Mucosa of rectum (tissue), 2 donors: ENCODE data around the gene ORC3.
A peak's percentile ranks its signal among the peaks of the same experiment; 100 is the strongest.

Experiments
- H3K27ac ChIP-seq, 2 donors: one replicate each; pipeline ENCODE4 v1.7.0; 2013; ENCODE audit warnings: inconsistent platforms in 2 of 2, low read depth in 2 of 2, low read length in 2 of 2
- H3K27me3 ChIP-seq, 2 donors: one replicate each; pipeline ENCODE4 v1.7.0; 2013; ENCODE audit warnings: low read length in 2 of 2; ENCODE audit not compliant: control insufficient read depth in 2 of 2, insufficient read depth in 2 of 2
- H3K36me3 ChIP-seq, 2 donors: one replicate each; pipeline ENCODE4 v1.7.0; 2013; ENCODE audit warnings: low read length in 2 of 2; ENCODE audit not compliant: control insufficient read depth in 2 of 2, insufficient read depth in 2 of 2
- H3K4me1 ChIP-seq, 2 donors: one replicate each; pipeline ENCODE4 v1.7.0; 2013; ENCODE audit warnings: low read length in 2 of 2, mild to moderate bottlenecking in 1 of 2; ENCODE audit not compliant: control insufficient read depth in 2 of 2, insufficient read depth in 2 of 2
- H3K4me3 ChIP-seq, 2 donors: one replicate each; pipeline ENCODE4 v1.7.0; 2013; ENCODE audit warnings: low read length in 2 of 2
- H3K9ac ChIP-seq, 2 donors: one replicate each; pipeline ENCODE4 v1.7.0; 2013; ENCODE audit warnings: low read length in 2 of 2, low read depth in 1 of 2, mild to moderate bottlenecking in 1 of 2
- H3K9me3 ChIP-seq, 2 donors: one replicate each; pipeline ENCODE4 v1.7.0; 2013; ENCODE audit warnings: low read length in 2 of 2; ENCODE audit not compliant: control insufficient read depth in 2 of 2
- donor health status: healthy.
- donor health status: Normal muscosa, but diverticular disease.

The ORC3 gene

GRCh38 chr6:87589693-87590416, at the start of gene ORC3, which contains the start of gene RARS2:
ORC3 (plus strand) TSS chr6:87590135; CDS start chr6:87590169, 34 bp downstream.
RARS2 (minus strand) TSS chr6:87589987; CDS start chr6:87589957, 30 bp downstream.
- peak within 1 kb of the TSS; percentile 90 to 93 for H3K9ac ChIP-seq

GRCh38 chr6:87540539-87540938, 49.4 kb upstream of the ORC3 start:
- Histone ChIP-seq H3K36me3 (peaks cover 28 to 40% of the 10 kb centered on the region in 2 donors), H3K4me1 (no peaks in the 10 kb centered on the region), H3K9me3 (no peaks in the 10 kb centered on the region), H3K4me3 (no peak overlapping the region), H3K9ac (no peak overlapping the region), H3K27ac (no peak overlapping the region), H3K27me3 (no peaks in the 10 kb centered on the region)

More at GRCh38 chr6:87589693-87590416, at the start of gene ORC3, which contains the start of gene RARS2:
- no peaks in the 10 kb centered on the region for H3K9me3 ChIP-seq
- H3K27ac ChIP-seq, result peak within 1 kb of the TSS; percentile 80 to 86
- no peaks in the 10 kb centered on the region for H3K27me3 ChIP-seq
- peaks cover 0 to 3% of the 10 kb centered on the region in 2 donors for H3K36me3 ChIP-seq
- H3K4me3 ChIP-seq, result peak within 1 kb of the TSS; percentile 94 to 97
- peaks cover 14 to 22% of the 10 kb centered on the region in 2 donors for H3K4me1 ChIP-seq

- H3K27me3 ChIP-seq, result no peaks in the 10 kb centered on the region
- no peak overlapping the region for H3K4me3 ChIP-seq
- peaks cover 28 to 40% of the 10 kb centered on the region in 2 donors for H3K36me3 ChIP-seq
- no peaks in the 10 kb centered on the region for H3K9me3 ChIP-seq
- no peak overlapping the region for H3K9ac ChIP-seq
- H3K27ac ChIP-seq, result no peak overlapping the region
- no peaks in the 10 kb centered on the region for H3K4me1 ChIP-seq
Observed at GRCh38 chr6:87541041-87541440, 48.9 kb upstream of the ORC3 start.

GRCh38 chr6:87541744-87542143, 48.2 kb upstream of the ORC3 start:
- Histone ChIP-seq H3K27ac (no peak overlapping the region), H3K9me3 (no peaks in the 10 kb centered on the region), H3K4me3 (no peak overlapping the region), H3K9ac (no peak overlapping the region), H3K4me1 (no peaks in the 10 kb centered on the region), H3K36me3 (peaks cover 28 to 39% of the 10 kb centered on the region in 2 donors), H3K27me3 (no peaks in the 10 kb centered on the region)

GRCh38 chr6:87543696-87544473, 46.0 kb upstream of the ORC3 start:
- no peak overlapping the region for H3K9ac ChIP-seq
- H3K27me3 ChIP-seq, result no peaks in the 10 kb centered on the region
- H3K4me1 ChIP-seq, result no peaks in the 10 kb centered on the region
- peaks cover 32 to 40% of the 10 kb centered on the region in 2 donors for H3K36me3 ChIP-seq
- no peak overlapping the region for H3K4me3 ChIP-seq
- no peaks in the 10 kb centered on the region for H3K9me3 ChIP-seq
- H3K27ac ChIP-seq, result no peak overlapping the region

- H3K27ac ChIP-seq, result no peak overlapping the region
- H3K4me3 ChIP-seq, result no peak overlapping the region
- H3K36me3 ChIP-seq, result peaks cover 27 to 37% of the 10 kb centered on the region in 2 donors
- H3K4me1 ChIP-seq, result no peaks in the 10 kb centered on the region
- H3K27me3 ChIP-seq, result no peaks in the 10 kb centered on the region
- H3K9me3 ChIP-seq, result no peaks in the 10 kb centered on the region
- no peak overlapping the region for H3K9ac ChIP-seq
Observed at GRCh38 chr6:87544474-87544735, 45.5 kb upstream of the ORC3 start.

GRCh38 chr6:87551799-87552198, 38.1 kb upstream of the ORC3 start:
- H3K27me3 ChIP-seq, result no peaks in the 10 kb centered on the region
- no peak overlapping the region for H3K9ac ChIP-seq
- H3K9me3 ChIP-seq, result no peaks in the 10 kb centered on the region
- no peak overlapping the region for H3K4me3 ChIP-seq
- peaks cover 27 to 43% of the 10 kb centered on the region in 2 donors for H3K36me3 ChIP-seq
- H3K27ac ChIP-seq, result no peak overlapping the region
- no peaks in the 10 kb centered on the region for H3K4me1 ChIP-seq

- peaks cover 27 to 45% of the 10 kb centered on the region in 2 donors for H3K36me3 ChIP-seq
- no peak overlapping the region for H3K27ac ChIP-seq
Observed at GRCh38 chr6:87553159-87553765, 36.7 kb upstream of the ORC3 start.

GRCh38 chr6:87555506-87555905, 34.4 kb upstream of the ORC3 start:
- peaks cover 26 to 43% of the 10 kb centered on the region in 2 donors for H3K36me3 ChIP-seq
- no peak overlapping the region for H3K4me3 ChIP-seq
- H3K27ac ChIP-seq, result no peak overlapping the region
- no peaks in the 10 kb centered on the region for H3K4me1 ChIP-seq
- H3K9ac ChIP-seq, result no peak overlapping the region
- no peaks in the 10 kb centered on the region for H3K9me3 ChIP-seq
- H3K27me3 ChIP-seq, result no peaks in the 10 kb centered on the region

More at GRCh38 chr6:87553159-87553765, 36.7 kb upstream of the ORC3 start:
- Histone ChIP-seq H3K4me1 (no peaks in the 10 kb centered on the region), H3K4me3 (no peak overlapping the region), H3K9ac (no peak overlapping the region), H3K27me3 (no peaks in the 10 kb centered on the region), H3K9me3 (no peaks in the 10 kb centered on the region)

GRCh38 chr6:87558446-87558845, 31.5 kb upstream of the ORC3 start:
- Histone ChIP-seq H3K36me3 (peaks cover 38 to 41% of the 10 kb centered on the region in 2 donors), H3K9me3 (no peaks in the 10 kb centered on the region), H3K9ac (no peak overlapping the region), H3K27me3 (no peaks in the 10 kb centered on the region), H3K27ac (no peak overlapping the region), H3K4me3 (no peak overlapping the region), H3K4me1 (no peaks in the 10 kb centered on the region)
